ENCODE data around the gene GRXCR2.

The GRXCR2 gene

DNA sequence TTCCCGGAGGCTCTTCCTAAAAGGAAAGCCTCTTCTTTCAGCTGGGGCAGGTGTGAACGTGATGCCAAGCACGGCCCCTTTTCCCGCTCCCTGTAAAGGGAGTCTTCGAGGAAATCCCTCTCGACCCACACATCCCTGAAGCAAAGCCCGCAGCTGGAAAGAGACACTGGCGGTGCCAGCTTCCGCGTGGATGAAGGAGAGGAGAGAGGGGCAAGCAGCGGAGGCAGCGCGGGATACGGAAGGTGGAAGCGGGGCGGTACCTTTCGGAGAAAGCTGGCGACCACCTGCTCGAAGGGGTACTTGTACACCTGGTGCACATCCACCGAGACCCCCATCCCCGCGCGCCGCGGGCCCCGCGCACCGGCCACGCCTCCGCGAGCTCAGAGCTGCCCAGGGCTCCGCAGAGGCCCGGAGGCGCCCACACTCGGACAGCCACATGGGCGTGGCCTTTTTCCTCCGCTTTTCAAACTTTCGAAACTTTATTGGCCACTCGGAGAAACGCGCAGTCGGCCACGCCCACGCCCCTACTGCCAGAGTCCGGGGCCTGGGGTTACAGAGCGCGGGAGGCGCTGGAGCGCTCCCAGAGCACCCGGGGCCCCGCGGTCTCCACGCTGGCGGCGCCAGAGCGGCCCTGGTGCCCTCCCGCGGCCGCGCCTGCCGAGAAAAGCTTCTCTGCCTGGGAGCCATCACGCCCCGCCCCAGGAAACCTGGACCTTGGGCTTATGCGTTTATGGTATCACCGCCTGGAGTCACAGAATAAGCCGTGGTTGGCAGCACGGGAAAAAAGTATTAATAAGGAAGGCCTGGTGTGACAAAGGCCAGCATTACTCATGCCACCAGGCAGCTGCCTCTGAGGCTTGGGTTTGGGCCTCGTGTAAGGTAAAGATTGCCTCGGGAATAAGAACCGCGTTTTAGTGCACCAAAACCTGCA is 37.6 kb downstream of the GRXCR2 start, which contains the start of gene PRELID2:
Gene PRELID2, minus strand, starts transcription at position 426 of the 931 bp plus-strand sequence. Its CDS starts 91 bp downstream, at position 335.
- peak in 2 of 6 experiments; percentile 0 to 13 for DNase-seq

DNA sequence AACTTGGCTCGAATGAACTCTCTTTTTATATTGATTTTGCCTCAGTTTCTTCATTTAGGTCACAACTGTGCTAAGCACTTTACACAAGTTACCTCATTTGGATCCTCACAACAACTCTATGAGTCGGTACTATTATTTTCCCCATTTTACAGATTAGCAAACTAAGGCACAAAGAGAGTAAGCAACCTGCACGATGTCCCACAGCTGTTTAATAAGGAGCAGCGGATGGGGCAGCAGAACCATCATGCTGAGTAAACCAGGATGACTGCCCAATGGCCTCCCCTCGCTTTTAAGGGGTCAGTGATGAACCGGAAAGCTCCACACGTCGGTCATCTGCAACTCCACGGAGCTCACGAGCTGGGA is 38.3 kb downstream of the GRXCR2 start:
- DNase-seq, result no peak

DNA sequence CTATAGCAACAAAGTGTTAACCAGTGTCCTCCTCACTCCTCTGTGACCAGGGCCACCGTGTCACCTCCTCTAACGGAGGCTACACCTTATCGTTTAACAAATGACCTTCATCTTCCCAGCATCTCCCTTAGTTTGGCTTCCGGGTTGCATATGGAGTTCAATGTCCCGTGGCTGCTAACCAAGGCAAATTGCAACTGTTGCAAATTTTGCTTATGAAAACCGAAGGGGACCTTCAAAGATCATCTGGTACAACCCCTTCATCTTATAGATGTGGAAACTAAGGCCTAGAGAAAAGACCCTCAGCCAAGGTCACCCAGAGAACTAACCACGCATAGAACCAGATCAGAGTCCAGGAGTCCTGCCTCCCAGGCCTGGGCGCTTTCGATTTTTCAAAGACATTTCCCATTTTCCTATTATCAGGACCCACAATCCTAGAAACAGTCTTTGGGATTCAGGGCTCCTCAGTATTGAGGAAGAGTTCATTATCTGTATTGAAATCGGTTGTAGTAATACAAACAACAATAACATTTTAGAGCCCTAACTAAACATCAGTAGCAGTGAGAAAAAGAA is 39.1 kb downstream of the GRXCR2 start:
- no peak for DNase-seq

DNA sequence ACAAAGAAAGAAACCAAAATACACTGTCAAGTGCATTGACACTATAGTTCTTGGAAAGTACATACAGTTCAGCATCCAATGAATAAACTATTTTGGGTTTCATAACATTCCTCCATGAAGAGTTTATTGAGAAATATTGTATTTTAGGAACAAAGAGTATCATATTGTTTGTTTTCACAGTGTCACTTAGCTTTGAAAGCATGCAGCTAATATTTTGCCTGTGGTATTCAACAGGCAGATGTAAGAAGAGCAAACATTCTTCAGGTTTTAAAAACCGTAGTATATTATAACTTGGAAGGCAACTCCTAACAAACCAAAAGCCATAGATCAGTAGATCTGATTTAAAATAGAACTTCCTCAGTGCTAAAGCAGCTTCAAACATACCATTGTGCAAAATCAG is 42.2 kb downstream of the GRXCR2 start:
- no peak for DNase-seq

DNA sequence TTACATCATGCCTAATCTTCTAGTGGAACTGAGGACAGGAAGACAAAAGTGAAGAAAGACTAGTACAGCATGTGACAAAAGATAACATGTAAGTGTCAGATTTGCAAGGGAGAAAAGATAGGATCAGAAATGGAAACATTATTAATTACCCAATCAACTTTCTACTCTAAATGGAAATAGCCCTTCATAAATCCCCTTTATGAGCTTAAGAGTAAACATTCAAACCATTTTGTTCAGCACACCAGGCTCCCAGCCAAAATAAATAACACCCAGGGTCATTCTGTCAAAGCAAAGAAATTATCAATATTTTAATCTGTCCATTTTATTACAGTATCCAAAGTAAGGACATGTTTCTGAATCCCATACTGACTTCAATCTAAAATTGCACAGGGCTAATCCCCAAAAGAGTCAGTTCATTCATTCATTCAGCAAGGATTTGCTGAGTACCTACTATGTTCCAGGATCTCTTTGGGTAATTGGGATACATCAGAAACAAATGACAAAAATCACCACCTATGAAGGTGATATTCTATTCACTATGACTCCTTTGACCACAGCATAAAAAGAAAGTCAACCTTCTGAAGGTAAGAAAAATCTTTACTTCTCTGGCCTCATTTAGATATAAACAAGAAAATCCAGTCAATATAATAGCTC is 43.0 kb downstream of the GRXCR2 start:
- no peak for DNase-seq

DNA sequence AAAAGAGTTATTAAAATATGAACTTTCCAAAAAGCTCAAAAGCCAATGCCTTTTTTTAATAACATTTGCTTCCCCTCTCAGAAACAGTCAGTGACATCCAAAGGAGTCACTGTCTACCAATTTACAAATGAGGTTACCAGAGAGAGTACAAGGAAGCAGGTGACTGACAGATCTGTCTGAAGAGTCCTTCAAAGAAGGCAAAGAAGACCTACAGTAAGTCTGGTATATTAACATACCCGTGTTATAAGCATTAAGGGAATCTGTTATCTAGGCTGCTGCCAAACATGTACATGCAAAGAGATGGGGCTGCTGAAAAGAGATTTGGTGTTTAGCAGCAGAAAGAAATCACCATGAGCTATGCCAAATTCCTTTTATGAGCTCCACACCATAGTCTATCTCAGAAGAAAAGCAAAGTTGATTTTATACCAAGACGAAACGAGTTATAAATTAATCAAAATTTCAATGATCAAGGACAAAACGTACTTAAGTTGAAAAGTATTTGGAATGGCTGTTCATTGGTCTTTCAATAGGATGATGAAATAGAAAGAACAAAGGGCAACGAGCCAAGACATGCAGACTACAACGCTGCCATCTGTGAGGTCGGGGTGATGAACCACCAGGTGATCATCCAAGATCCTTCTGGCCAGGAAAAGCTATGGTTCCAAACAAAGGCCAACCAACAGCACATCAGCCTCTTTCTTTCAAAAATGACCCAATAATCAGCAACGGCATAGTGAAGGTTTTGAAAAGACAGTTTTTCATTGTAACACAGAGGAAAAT is 45.7 kb downstream of the GRXCR2 start:
- no peak for DNase-seq

DNA sequence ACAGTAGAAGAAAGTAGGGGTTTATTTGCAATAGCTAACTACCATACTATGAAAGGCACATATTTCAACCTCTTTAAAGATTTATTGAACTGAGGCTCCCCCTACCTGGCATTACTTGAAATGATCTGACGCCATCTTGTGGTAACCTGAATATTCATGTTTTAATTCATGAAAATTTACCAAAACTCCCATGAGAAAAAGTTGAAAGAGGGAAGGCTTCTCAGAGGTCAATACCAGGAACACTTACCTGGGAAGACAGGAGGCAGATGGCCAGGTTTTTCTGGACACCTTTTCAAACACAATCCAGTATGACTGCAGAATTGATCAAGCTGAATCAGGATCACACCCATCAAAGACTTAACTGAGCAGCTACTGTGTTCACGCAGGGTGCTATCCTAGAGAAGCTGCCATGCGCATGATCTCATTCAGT is 47.0 kb downstream of the GRXCR2 start:
- peak in 2 of 6 experiments; percentile 2 to 10 for DNase-seq

DNA sequence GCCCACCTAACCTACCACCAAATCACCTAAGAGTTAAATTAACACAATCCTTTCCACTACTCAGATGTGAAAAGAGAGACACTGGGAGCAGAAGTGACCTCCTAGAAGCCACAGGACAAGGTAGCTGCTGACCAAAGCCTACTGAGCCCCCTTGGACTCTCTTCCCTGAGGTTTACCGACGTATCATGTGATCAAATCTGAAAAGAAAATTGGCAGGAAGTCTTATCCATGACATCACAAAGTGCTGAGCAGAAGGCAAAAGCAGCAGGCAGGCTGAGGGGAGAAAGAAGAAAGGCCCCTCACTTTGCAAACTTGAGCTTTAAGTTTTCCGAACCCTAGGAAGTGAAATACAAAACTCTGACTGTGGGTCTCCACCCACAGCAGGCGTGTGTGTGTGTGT is 48.8 kb downstream of the GRXCR2 start:
- no peak for DNase-seq

DNA sequence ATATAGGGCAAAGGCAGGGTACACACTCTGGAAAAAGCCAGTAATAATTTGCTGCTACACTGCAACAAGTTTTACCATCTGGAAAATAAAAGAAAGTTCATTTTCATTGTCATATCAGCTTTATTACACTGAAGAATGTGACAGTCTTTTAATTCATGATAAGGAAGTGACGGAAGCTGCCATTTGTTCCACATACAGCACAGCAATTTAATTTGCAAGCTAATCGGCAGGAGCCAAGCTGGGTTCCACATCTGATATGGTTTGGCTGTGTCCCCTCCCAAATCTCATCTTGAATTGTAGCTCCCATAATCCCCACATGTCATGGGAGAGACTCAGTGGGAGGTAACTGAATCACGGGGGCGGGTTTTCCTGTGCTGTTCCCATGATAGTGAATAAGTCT is 54.2 kb downstream of the GRXCR2 start:
- DNase-seq, result no peak

DNA sequence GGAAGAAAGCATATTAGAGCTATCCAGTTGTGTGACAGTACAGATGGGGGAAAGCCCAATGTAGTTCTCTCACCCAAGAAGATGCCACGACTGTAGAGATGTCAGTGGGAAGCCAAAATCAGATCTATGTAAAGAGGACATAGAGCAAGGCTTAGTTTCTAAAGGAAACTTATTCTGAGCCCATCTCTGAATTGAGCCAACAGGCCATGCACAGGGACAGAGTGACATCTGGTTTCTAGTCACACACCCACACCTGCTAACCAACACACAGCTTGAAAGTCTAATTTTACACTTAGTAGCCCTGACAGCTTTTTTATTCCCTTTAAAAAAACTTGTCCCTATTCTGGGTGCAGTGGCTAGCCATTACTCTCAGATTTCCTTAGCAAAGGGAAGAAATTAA is 59.9 kb downstream of the GRXCR2 start:
- no peak for DNase-seq

DNA sequence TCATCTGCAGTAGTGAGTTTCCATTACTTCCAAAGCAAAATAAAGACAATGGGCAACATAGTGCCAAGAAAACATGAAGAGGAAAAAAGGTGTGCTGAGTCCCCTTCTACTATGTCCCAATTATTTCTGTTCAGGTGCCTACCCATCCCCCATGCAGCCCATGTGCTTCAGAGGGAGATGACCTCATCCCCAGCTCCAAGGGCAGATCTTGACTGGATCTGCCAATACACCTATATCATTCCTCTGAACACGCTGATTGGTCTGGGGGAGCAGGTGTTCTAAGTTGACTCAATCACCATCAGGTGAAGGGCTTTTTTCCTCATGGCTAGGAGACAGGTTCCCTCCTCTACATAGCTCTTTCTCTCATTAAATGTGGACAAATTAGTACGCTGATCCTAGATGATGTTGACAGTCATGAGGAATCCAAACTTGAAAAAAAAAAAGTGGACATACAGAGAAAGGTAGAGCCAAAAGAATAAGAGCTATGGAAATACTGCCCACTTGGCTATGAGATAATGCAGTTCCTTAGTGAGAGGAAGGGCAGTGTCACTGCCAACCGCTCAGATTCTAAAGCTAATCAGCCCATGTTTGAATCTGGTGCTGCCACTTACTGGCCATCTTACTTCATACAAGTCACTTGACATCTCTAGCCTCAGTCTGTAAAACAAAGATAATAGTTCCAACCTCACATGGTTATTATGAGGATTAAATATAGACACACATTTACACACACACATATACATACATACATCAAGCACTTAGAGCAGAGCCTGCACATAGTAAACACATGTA is 60.8 kb downstream of the GRXCR2 start:
- DNase-seq, result no peak

Measured in stimulated activated naive CD4-positive, alpha-beta T cell (primary cell).